ENCODE measurements around the gene TRIOBP. TPM values are rescaled to one million over a fixed set of nuclear protein-coding genes. Genes with fewer than 3 reads are reported as not detected.

Gene TRIOBP
- total and polyA plus RNA-seq, 2 donors (not counting 3 experiments of a cell fraction or from before 2014, with no cell fraction given): 60.6 to 104 TPM

GRCh38 chr22:37660709-37661045, 36.2 kb upstream of the TRIOBP start:
- H3K9ac ChIP-seq (replicated peaks; ENCODE audit: extremely low read depth, insufficient read depth, low read length): no peak overlapping the region
- intact Hi-C loops (cut with micrococcal nuclease) (no loop called here), dilution Hi-C loops (cut with MboI; ENCODE audit: extremely low pct_ligation_motif_present, low sequenced_read_pairs) (no loop called here)
- no peaks in the 10 kb centered on the region for H3K9me1 ChIP-seq (replicated peaks; ENCODE audit: control insufficient read depth, extremely low read depth, insufficient read depth, low read length)
- TF ChIP-seq GATA2 (IDR thresholded peaks at IDR 0.05; ENCODE audit: insufficient read depth, insufficient read length, low read depth, low read length) (no peak), MYC (IDR thresholded peaks at IDR 0.05; ENCODE audit: low read depth, low read length) (no peak), CTCF (IDR thresholded peaks at IDR 0.05; ENCODE audit: extremely low read depth in 1 of 2, insufficient read depth in 1 of 2, low read depth in 1 of 2, low read length in 2 of 2) (no peak), POLR2A (IDR thresholded peaks at IDR 0.05; ENCODE audit: low read depth, low read length) (no peak), EZH2 (IDR thresholded peaks at IDR 0.05; ENCODE audit: borderline replicate concordance, low read depth, low read length, severe bottlenecking) (no peak), MAX (IDR thresholded peaks at IDR 0.05; ENCODE audit: insufficient read depth, insufficient read length) (no peak), JUN (IDR thresholded peaks at IDR 0.05; ENCODE audit: borderline replicate concordance, insufficient read depth, insufficient read length, low read depth) (no peak), FOS (IDR thresholded peaks at IDR 0.05; ENCODE audit: borderline replicate concordance, insufficient read depth, low read length) (no peak), POLR2AphosphoS5 (IDR thresholded peaks at IDR 0.05; ENCODE audit: insufficient read depth, low read depth, low read length) (no peak)
- H3K79me2 ChIP-seq (ENCODE audit: control insufficient read depth, insufficient read depth, low read length): peaks cover 32% of the 10 kb centered on the region
- peaks cover 0 to 7% of the 10 kb centered on the region in 2 experiments for H3K36me3 ChIP-seq (ENCODE audit: control insufficient read depth in 2 of 2, extremely low read depth in 1 of 2, insufficient read depth in 2 of 2, low read length in 2 of 2)
- H4K20me1 ChIP-seq (replicated peaks; ENCODE audit: control insufficient read depth, extremely low read depth, insufficient read depth, low read length): no peaks in the 10 kb centered on the region
- H3K4me1 ChIP-seq (ENCODE audit: control insufficient read depth, extremely low read depth, insufficient read depth, low read length): peaks cover 17% of the 10 kb centered on the region
- H3K4me3 ChIP-seq (replicated peaks in 1 of 3; ENCODE audit: insufficient read depth in 1 of 3, low read depth in 1 of 3, low read length in 3 of 3): no peak overlapping the region
- no peak overlapping the region for H3K4me2 ChIP-seq (ENCODE audit: insufficient read depth, low read length)
- H3K27ac ChIP-seq (ENCODE audit: insufficient read depth, low read depth, low read length): no peak overlapping the region
- no peak for FAIRE-seq
- H3K27me3 ChIP-seq (ENCODE audit: control insufficient read depth in 2 of 2, insufficient read depth in 2 of 2, low read length in 2 of 2): no peaks in the 10 kb centered on the region
- ChIA-PET CTCF (interaction anchor here (1.0 to 8.6 kb wide), 9 partner anchors 10 to 203 kb away, joined by 5 to 220 read pairs (median 12); partner anchors contain the start of genes LGALS1 and NOL12), POLR2A (interaction anchor here (1.2 kb wide), 1 partner anchor 21 kb away, joined by 5 read pairs; no protein-coding TSS in a partner anchor)
- DNase-seq (ENCODE audit: low read depth, low spot score): no peak
- no TSS peak for BruUV-seq (replicated peaks)
- no peak overlapping the region for H2AFZ ChIP-seq (ENCODE audit: low read depth, low read length)
- no peaks in the 10 kb centered on the region for H3K9me3 ChIP-seq (replicated peaks; ENCODE audit: control insufficient read depth, insufficient read depth, low read length)

Data from endothelial cell of umbilical vein (primary cell).